GM18517 (cell line): ENCODE measurements around the gene DXO.
"Not testable (repeated sequence)": the region's sequence is repeated elsewhere in the genome, so short reads cannot be mapped to it uniquely, and the experiment has no call there.

ENCODE experiments used
- ATAC-seq: cut with Tn5 transposase; IDR thresholded peaks from one replicate; pipeline ENCODE4 v1.9.1; 2021; ENCODE audit warnings: mild to moderate bottlenecking, moderate library complexity; ENCODE audit not compliant: unreplicated experiment

DXO gene

GRCh38 chr6:31980195-31980876, 8.4 kb upstream of the DXO start:
- ATAC-seq: not testable (repeated sequence)

DNA sequence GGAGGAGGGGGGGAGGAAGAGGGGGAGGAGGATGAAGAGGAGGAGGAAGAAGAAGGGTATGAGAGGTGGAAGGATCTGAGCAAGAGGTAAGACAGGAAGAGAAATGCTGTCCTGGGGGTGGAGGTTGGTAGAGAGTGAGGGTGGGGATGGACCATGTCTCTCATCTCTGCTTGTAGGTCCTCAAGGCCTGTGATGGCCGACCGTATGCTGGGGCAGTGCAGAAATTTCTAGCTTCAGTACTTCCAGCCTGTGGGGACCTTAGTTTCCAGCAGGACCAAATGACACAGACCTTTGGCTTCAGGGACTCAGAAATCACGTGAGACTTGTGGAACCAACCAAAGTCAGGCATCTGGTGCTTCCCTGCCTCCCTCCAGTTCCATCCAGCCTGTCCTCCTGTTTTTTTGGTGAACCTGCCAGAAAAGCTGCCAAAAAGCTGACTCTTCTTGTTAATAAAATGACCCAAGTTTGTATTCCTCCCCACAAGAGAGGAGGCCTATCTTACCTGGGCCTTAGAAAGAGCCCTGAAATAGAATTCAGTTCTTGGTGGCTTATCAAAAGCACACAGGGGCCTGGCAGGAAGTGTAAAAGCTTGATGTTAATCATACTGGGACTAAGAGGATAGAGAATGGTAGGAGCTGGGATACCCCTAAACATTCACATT, 7.4 kb upstream of the DXO start:
- no peak for ATAC-seq

GRCh38 chr6:31978831-31979230, 6.9 kb upstream of the DXO start:
- no peak for ATAC-seq

DNA sequence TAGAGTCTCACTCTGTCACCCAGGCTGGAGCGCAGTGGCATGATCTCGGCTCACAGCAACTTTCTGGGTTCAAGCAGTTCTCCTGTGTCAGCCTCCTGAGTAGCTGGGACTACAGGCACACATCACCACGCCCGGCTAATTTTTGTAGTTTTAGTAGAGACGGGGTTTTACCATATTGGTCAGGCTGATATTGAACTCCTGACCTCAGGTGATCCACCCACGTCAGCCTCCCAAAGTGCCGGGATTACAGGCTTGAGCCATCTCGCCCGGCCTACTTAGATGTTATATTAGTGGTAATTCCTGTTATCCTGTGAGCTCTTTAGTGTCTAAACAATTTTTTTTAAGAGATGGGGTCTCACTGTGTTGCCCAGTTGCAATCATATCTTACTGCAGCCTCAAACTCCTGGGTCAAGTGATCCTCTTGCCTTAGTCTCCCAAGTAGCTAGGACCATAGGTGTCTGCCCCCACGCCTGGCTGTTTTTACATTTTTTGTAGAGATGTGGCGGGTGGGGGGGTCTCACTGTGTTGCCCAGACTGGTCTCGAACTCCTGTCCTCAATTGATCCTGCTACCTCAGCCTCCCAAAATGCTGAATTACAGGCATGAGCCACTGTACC, 6.0 kb upstream of the DXO start:
- no peak for ATAC-seq

DNA sequence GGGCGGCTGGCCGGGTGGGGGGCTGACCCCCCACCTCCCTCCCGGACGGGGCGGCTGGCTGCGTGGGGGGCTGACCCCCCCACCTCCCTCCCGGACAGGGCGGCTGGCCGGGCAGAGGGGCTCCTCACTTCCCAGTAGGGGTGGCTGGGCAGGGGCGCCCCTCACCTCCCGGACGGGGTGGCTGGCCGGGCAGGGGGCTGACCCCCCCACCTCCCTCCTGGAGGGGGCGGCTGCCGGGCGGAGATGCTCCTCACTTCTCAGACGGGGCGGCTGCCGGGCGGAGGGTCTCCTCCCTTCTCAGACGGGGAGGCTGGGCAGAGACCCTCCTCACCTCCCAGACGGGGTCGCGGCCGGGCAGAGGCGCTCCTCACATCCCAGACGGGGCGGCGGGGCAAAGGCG, 4.1 kb upstream of the DXO start:
- ATAC-seq: not testable (repeated sequence)

GRCh38 chr6:31972709-31973350, 892 bp upstream of the DXO start:
- no peak for ATAC-seq

- no peak for ATAC-seq
Observed at GRCh38 chr6:31971279-31971992, 502 bp downstream of the DXO start.

DNA sequence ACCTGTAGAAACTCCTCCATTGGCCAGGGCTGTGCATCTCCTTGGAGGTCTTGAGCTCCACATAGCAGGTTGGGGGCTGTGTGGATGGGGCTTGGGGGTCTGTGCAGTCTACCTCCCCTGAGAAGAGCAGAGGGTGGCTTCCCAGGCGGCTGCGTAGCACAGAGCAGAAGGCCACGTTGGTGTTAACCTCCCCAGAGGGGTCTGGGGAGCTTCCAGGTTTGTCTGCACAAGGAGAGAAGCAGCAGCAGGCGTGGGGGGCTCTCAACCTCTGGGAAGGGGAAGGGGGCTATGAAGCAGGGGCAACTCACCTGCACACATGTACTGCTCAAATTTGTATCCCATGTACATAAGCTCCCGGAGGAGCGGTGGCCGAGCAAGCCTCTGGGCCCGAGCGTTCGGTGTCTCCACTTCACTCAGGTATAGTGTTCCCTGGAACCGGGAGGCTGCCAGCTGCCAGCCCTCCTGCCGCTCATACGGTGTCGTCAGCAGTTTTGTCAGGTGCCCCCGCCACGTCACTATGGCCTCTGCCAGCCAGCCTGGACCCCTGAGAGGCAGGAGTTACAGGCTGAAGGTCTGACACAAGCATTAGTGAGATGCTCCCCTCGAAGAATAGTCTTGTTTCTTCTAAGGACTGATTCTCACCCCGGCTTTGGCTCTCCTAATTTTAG, 1.2 kb downstream of the DXO start:
- ATAC-seq: no peak

- ATAC-seq: no peak
Observed at GRCh38 chr6:31969712-31970603, 2.0 kb downstream of the DXO start.

DNA sequence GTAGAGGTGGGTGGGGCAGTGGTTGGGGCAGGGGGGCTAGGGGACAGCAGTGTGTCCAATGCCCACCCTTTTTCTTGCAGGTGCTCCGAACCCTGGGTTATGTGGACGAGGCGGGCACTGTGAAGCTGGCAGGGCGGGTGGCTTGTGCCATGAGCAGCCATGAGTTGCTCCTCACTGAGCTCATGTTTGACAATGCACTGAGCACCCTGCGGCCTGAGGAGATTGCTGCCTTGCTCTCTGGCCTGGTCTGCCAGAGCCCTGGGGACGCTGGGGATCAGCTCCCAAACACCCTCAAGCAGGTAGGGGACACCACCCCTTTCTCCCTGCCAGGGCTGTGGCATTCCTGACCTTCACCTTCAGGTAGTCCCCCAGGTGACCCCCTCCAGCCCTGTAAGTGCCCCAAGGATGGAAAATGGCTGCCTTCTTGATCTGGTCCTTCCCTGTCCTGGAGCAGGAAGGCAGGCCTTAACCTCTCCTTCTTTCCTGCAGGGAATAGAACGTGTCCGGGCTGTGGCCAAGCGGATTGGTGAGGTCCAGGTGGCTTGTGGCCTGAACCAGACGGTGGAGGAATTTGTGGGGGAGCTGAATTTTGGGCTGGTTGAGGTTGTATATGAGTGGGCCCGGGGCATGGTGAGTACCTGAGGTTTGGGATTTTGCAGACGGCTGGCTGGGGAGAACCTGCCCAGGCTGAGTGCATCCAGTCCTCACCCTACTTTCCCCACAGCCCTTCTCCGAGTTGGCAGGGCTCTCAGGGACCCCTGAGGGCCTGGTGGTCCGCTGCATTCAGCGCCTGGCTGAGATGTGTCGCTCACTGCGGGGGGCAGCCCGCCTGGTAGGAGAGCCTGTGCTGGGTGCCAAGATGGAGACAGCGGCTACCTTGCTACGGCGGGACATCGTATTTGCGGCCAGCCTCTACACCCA, 2.9 kb downstream of the DXO start:
- ATAC-seq: no peak

GRCh38 chr6:31968326-31968725, 3.6 kb downstream of the DXO start:
- ATAC-seq: no peak

DNA sequence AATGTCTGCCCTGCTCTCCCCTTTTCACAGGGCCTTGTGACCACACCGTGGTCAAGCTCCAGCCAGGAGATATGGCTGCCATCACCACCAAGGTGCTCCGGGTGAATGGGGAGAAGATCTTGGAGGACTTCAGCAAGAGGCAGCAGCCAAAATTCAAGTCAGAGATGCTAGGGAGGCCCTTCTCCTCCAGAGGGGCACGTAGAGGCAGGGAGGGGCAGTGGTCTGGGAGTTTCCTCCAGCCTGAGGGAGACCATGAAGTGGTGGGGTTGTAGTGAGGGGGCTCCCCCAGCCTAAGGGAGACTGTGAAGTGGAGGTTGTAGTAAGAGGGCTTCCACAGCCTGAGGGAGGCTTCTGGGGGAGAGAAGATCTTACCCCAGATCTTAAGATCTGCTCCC, 4.0 kb downstream of the DXO start:
- no peak for ATAC-seq

GRCh38 chr6:31966997-31967925, 4.7 kb downstream of the DXO start:
- no peak for ATAC-seq

- ATAC-seq: no peak
Observed at GRCh38 chr6:31966506-31966905, 5.4 kb downstream of the DXO start.

- no peak for ATAC-seq
Observed at GRCh38 chr6:31965700-31966099, 6.2 kb downstream of the DXO start.

DNA sequence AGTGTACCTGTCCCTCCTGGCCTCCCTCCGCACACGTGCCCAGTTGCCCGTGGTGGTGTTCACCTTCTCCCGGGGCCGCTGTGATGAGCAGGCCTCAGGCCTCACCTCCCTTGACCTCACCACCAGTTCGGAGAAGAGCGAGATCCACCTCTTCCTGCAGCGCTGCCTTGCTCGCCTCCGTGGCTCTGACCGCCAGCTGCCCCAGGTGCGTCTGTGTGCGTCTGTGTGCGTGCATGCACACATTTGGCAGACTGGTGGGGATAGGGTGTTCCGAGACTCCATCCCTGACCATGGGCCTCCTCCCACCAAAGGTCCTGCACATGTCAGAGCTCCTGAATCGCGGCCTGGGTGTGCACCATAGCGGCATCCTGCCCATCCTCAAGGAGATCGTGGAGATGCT, 8.0 kb downstream of the DXO start:
- no peak for ATAC-seq

DNA sequence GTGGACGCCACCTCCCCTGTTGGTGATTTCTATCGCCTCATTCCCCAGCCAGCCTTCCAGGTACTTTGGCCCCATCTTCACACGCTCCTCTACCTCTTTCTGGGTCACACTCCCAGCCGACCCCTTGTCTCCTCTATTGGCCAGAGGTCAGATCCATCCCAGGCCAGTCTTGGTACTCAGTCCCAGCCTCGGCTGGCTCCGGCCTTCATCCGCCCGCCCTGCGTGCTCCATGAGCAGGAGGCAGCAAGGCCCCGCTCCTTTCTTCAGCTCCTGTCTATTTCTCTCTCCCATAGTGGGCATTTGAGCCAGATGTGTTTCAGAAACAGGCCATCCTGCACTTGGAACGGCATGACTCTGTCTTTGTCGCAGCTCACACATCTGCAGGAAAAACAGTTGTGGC, 10.3 kb downstream of the DXO start:
- ATAC-seq: no peak
